Stimulated activated CD8-positive, alpha-beta memory T cell treated with anti-CD3 and anti-CD28 coated beads, Interleukin-4, amount 100 ng/mL, for 1 hour (primary cell): ENCODE results near the gene CAMK1D.

Experiments used
- DNase-seq, 2 donors: peaks; one replicate each; pipeline ENCODE4 v3.0.0-alpha.2; 2020; ENCODE audit warnings: low read depth in 2 of 2, low spot score in 1 of 2

Gene CAMK1D

GRCh38 chr10:12459762-12460161 lies 110.4 kb downstream of the CAMK1D start:
- DNase-seq = no peak

GRCh38 chr10:12463459-12463838 lies 114.1 kb downstream of the CAMK1D start:
- no peak for DNase-seq

GRCh38 chr10:12465385-12466136 lies 116.2 kb downstream of the CAMK1D start:
- no peak for DNase-seq

GRCh38 chr10:12466704-12467305 lies 117.5 kb downstream of the CAMK1D start:
- no peak for DNase-seq

GRCh38 chr10:12469345-12469744 lies 120.0 kb downstream of the CAMK1D start:
- DNase-seq = no peak

- no peak for DNase-seq
Measured at GRCh38 chr10:12470719-12471118, 121.4 kb downstream of the CAMK1D start.

- DNase-seq = no peak
Measured at GRCh38 chr10:12471135-12471534, 121.8 kb downstream of the CAMK1D start.

- no peak for DNase-seq
Measured at GRCh38 chr10:12473491-12473890, 124.1 kb downstream of the CAMK1D start.

- DNase-seq = no peak
Measured at GRCh38 chr10:12474727-12475412, 125.5 kb downstream of the CAMK1D start.

- DNase-seq = no peak
Measured at GRCh38 chr10:12476656-12477055, 127.3 kb downstream of the CAMK1D start.

- no peak for DNase-seq
Measured at GRCh38 chr10:12479437-12479844, 130.1 kb downstream of the CAMK1D start.

GRCh38 chr10:12479924-12480323 lies 130.6 kb downstream of the CAMK1D start:
- DNase-seq = no peak

- no peak for DNase-seq
Measured at GRCh38 chr10:12480440-12480839, 131.1 kb downstream of the CAMK1D start.

GRCh38 chr10:12481924-12482323 lies 132.6 kb downstream of the CAMK1D start:
- no peak for DNase-seq

GRCh38 chr10:12482587-12482986 lies 133.2 kb downstream of the CAMK1D start:
- DNase-seq = no peak

GRCh38 chr10:12484002-12484918 lies 134.9 kb downstream of the CAMK1D start:
- no peak for DNase-seq

GRCh38 chr10:12484941-12485805 lies 135.8 kb downstream of the CAMK1D start:
- DNase-seq = no peak

GRCh38 chr10:12487366-12487765 lies 138.0 kb downstream of the CAMK1D start:
- no peak for DNase-seq

- no peak for DNase-seq
Measured at GRCh38 chr10:12488626-12489025, 139.3 kb downstream of the CAMK1D start.

GRCh38 chr10:12489357-12489756 lies 140.0 kb downstream of the CAMK1D start:
- no peak for DNase-seq
